Activated naive CD4-positive, alpha-beta T cell treated with anti-CD3 and anti-CD28 coated beads, Interleukin-2, amount 50 U/mL, for 72 hours (primary cell): ENCODE results near the gene HDHD2. TPM values are rescaled to one million over a fixed set of nuclear protein-coding genes. Genes with fewer than 3 reads are reported as not detected.
A peak's percentile ranks its signal among the peaks of the same experiment; 100 is the strongest.

Experiments used
- ATAC-seq, 2 donors: fragments of 150-1000 bp; cut with Tn5 transposase; 2 replicates each; pipeline ENCODE4 v1.10.0; 2021; ENCODE audit warnings: mild to moderate bottlenecking in 2 of 2, moderate library complexity in 2 of 2
- DNase-seq, 2 donors: peaks; one replicate each; pipeline ENCODE4 v3.0.0; 2021 to 2022; ENCODE audit warnings: low spot score in 2 of 2
- H3K27ac Mint-ChIP-seq, 2 donors: one replicate each; pipeline ENCODE4 v1.8.0; 2022; ENCODE audit warnings: mild to moderate bottlenecking in 2 of 2, mixed read lengths in 2 of 2
- H3K36me3 Mint-ChIP-seq, 2 donors: one replicate each; pipeline ENCODE4 v1.8.0; 2022; ENCODE audit warnings: mixed read lengths in 2 of 2
- H3K9me3 Mint-ChIP-seq, 2 donors: one replicate each; pipeline ENCODE4 v1.8.0; 2022; ENCODE audit warnings: mixed read lengths in 2 of 2
- total RNA-seq, 2 donors: library from RNA; stranded (reverse); gene quantifications; one replicate each; pipeline ENCODE4 v1.2.3, GENCODE V29; 2022

The HDHD2 gene
- total RNA-seq, 2 donors from 2014 or later, result 34.2 to 43.6 TPM

- H3K27ac Mint-ChIP-seq, result no peak overlapping the region
- no peaks in the 10 kb centered on the region for H3K9me3 Mint-ChIP-seq
- peaks cover 0 to 8% of the 10 kb centered on the region in 2 donors for H3K36me3 Mint-ChIP-seq
- ATAC-seq (no peak), DNase-seq (no peak)
Observed at GRCh38 chr18:47108998-47109405, 41.3 kb downstream of the HDHD2 start.

GRCh38 chr18:47108373-47108772, 41.9 kb downstream of the HDHD2 start:
- DNase-seq (no peak), ATAC-seq (no peak)
- no peak overlapping the region for H3K27ac Mint-ChIP-seq
- peaks cover 0 to 8% of the 10 kb centered on the region in 2 donors for H3K36me3 Mint-ChIP-seq
- no peaks in the 10 kb centered on the region for H3K9me3 Mint-ChIP-seq

GRCh38 chr18:47100212-47100831, 50.0 kb downstream of the HDHD2 start:
- Mint-ChIP-seq H3K36me3 (no peaks in the 10 kb centered on the region), H3K9me3 (no peaks in the 10 kb centered on the region), H3K27ac (no peak overlapping the region)
- peak; percentile 66 to 72 for ATAC-seq
- DNase-seq, result peak; percentile 56 to 70

- no peak overlapping the region for H3K27ac Mint-ChIP-seq
- DNase-seq (no peak), ATAC-seq (no peak)
- no peaks in the 10 kb centered on the region for H3K36me3 Mint-ChIP-seq
- H3K9me3 Mint-ChIP-seq, result no peaks in the 10 kb centered on the region
Observed at GRCh38 chr18:47095810-47096209, 54.5 kb downstream of the HDHD2 start.

- Mint-ChIP-seq H3K9me3 (no peaks in the 10 kb centered on the region), H3K36me3 (peaks cover 0 to 8% of the 10 kb centered on the region in 2 donors), H3K27ac (no peak overlapping the region)
- DNase-seq (no peak), ATAC-seq (no peak)
Observed at GRCh38 chr18:47087676-47088075, 62.6 kb downstream of the HDHD2 start.

- ATAC-seq (no peak), DNase-seq (no peak)
- no peak overlapping the region for H3K27ac Mint-ChIP-seq
- no peaks in the 10 kb centered on the region for H3K9me3 Mint-ChIP-seq
- no peaks in the 10 kb centered on the region for H3K36me3 Mint-ChIP-seq
Observed at GRCh38 chr18:47081578-47081977, 68.7 kb downstream of the HDHD2 start.

- no peak overlapping the region for H3K27ac Mint-ChIP-seq
- no peaks in the 10 kb centered on the region for H3K9me3 Mint-ChIP-seq
- ATAC-seq (no peak), DNase-seq (no peak)
- no peaks in the 10 kb centered on the region for H3K36me3 Mint-ChIP-seq
Observed at GRCh38 chr18:47080872-47081271, 69.4 kb downstream of the HDHD2 start.

GRCh38 chr18:47077111-47077510, 73.2 kb downstream of the HDHD2 start:
- ATAC-seq, result no peak
- no peaks in the 10 kb centered on the region for H3K36me3 Mint-ChIP-seq
- H3K9me3 Mint-ChIP-seq, result no peaks in the 10 kb centered on the region
- no peak for DNase-seq
- no peak overlapping the region for H3K27ac Mint-ChIP-seq

- no peak overlapping the region for H3K27ac Mint-ChIP-seq
- ATAC-seq, result no peak
Observed at GRCh38 chr18:47075098-47075883, 75.0 kb downstream of the HDHD2 start.

GRCh38 chr18:47067648-47068047, 82.7 kb downstream of the HDHD2 start:
- Mint-ChIP-seq H3K9me3 (no peaks in the 10 kb centered on the region), H3K27ac (peak overlapping the region in 1 of 2 donors; percentile 25), H3K36me3 (no peaks in the 10 kb centered on the region)
- no peak for DNase-seq
- no peak for ATAC-seq

More at GRCh38 chr18:47075098-47075883, 75.0 kb downstream of the HDHD2 start:
- DNase-seq, result no peak
- no peaks in the 10 kb centered on the region for H3K9me3 Mint-ChIP-seq
- H3K36me3 Mint-ChIP-seq, result no peaks in the 10 kb centered on the region

- Mint-ChIP-seq H3K27ac (no peak overlapping the region), H3K36me3 (no peaks in the 10 kb centered on the region), H3K9me3 (no peaks in the 10 kb centered on the region)
- ATAC-seq (no peak), DNase-seq (no peak)
Observed at GRCh38 chr18:47063096-47063495, 87.2 kb downstream of the HDHD2 start.

GRCh38 chr18:47062471-47062870, 87.8 kb downstream of the HDHD2 start:
- Mint-ChIP-seq H3K9me3 (no peaks in the 10 kb centered on the region), H3K36me3 (no peaks in the 10 kb centered on the region), H3K27ac (no peak overlapping the region)
- DNase-seq (no peak), ATAC-seq (no peak)

Other genes starting within 250 kb of the HDHD2 start
- 10 to 100 TPM; 29.7 to 47.6 TPM for gene PIAS2, start 233.0 kb downstream of the HDHD2 start, total RNA-seq
- gene KATNAL2, start 232.9 kb downstream of the HDHD2 start, total RNA-seq, result 1 to 10 TPM in 1 of 2 donors, under 1 TPM in 1; 0.88 to 2.0 TPM
- not detected for gene ELOA2, start 114.9 kb downstream of the HDHD2 start, total RNA-seq
- 1 to 10 TPM; 8.6 to 9.7 TPM for gene IER3IP1, start 25.9 kb upstream of the HDHD2 start, total RNA-seq
- not detected for gene SKOR2, start 101.2 kb upstream of the HDHD2 start, total RNA-seq